WTC11 (cell line): ENCODE data around the gene C19orf25. TPM values are rescaled to one million over a fixed set of nuclear protein-coding genes. Genes with fewer than 3 reads are reported as not detected.

ENCODE experiments used
- ATAC-seq: fragments of 200-7000 bp; cut with Tn5 transposase; 2 replicates; pipeline ENCODE4 v1.10.0; 2021; ENCODE audit warnings: mild to moderate bottlenecking, moderate library complexity
- CTCF ChIA-PET: fragments of 300-600 bp; sonication (Branson Sonifier 250); formaldehyde crosslinking; loops from one replicate; lab custom pipeline; 2021; ENCODE audit warnings: antibody characterized with exemption; lab: Charles Lee
- POLR2A ChIA-PET: fragments of 350-600 bp; sonication (Branson Sonifier 250); formaldehyde crosslinking; loops from one replicate; lab custom pipeline; 2021; ENCODE audit warnings: antibody characterized with exemption; lab: Charles Lee
- DNase-seq: peaks from one replicate; pipeline ENCODE4 v3.0.0; 2021; ENCODE audit warnings: low spot score
- H3K27ac Mint-ChIP-seq: 2 replicates; pipeline ENCODE4 v1.8.0; 2021; ENCODE audit warnings: mixed read lengths
- H3K27me3 Mint-ChIP-seq: 2 replicates; pipeline ENCODE4 v1.8.0; 2021; ENCODE audit warnings: low read depth, mild to moderate bottlenecking, moderate library complexity, mixed read lengths
- H3K36me3 Mint-ChIP-seq: 2 replicates; pipeline ENCODE4 v1.8.0; 2021; ENCODE audit warnings: mixed read lengths
- H3K4me1 Mint-ChIP-seq: 2 replicates; pipeline ENCODE4 v1.8.0; 2022; ENCODE audit warnings: mixed read lengths
- H3K4me3 Mint-ChIP-seq: 2 replicates; pipeline ENCODE4 v1.8.0; 2021; ENCODE audit warnings: mild to moderate bottlenecking, moderate library complexity, mixed read lengths
- H3K9me3 Mint-ChIP-seq: 2 replicates; pipeline ENCODE4 v1.8.0; 2021; ENCODE audit warnings: mixed read lengths
- CBFB ChIP-seq: sonication (generic); formaldehyde crosslinking; IDR thresholded peaks from 2 replicates; pipeline ENCODE4 v1.8.1; 2022; ENCODE audit warnings: mild to moderate bottlenecking, low read depth, missing genetic modification reagents
- ELF4 ChIP-seq: sonication (generic); formaldehyde crosslinking; IDR thresholded peaks from 2 replicates; pipeline ENCODE4 v1.8.1; 2022; ENCODE audit warnings: low read depth, mild to moderate bottlenecking, moderate library complexity, missing genetic modification reagents
- ETV6 ChIP-seq: sonication (generic); formaldehyde crosslinking; IDR thresholded peaks from 2 replicates; pipeline ENCODE4 v1.8.1; 2022; ENCODE audit warnings: mild to moderate bottlenecking, missing genetic modification reagents
- FOXJ3 ChIP-seq: sonication (generic); formaldehyde crosslinking; IDR thresholded peaks from 2 replicates; pipeline ENCODE4 v1.9.0; 2021; ENCODE audit warnings: missing genetic modification reagents, mild to moderate bottlenecking, borderline replicate concordance
- FOXP1 ChIP-seq: sonication (generic); formaldehyde crosslinking; IDR thresholded peaks from 2 replicates; pipeline ENCODE4 v1.8.0; 2022; ENCODE audit warnings: missing genetic modification reagents, mild to moderate bottlenecking, moderate library complexity, borderline replicate concordance
- GABPB1 ChIP-seq: sonication (generic); formaldehyde crosslinking; IDR thresholded peaks from 2 replicates; pipeline ENCODE4 v1.8.1; 2023; ENCODE audit warnings: mild to moderate bottlenecking, missing genetic modification reagents
- HMGA2 ChIP-seq: fragments of 250-450 bp; sonication (Bioruptor Pico); IDR thresholded peaks from 2 replicates; pipeline ENCODE4 v1.4.0; 2021; ENCODE audit warnings: mild to moderate bottlenecking, moderate library complexity
- IRF1 ChIP-seq: sonication (generic); formaldehyde crosslinking; IDR thresholded peaks from 2 replicates; pipeline ENCODE4 v1.8.0; 2023; ENCODE audit warnings: missing genetic modification reagents
- KAT7 ChIP-seq: sonication (generic); formaldehyde crosslinking; IDR thresholded peaks from 2 replicates; pipeline ENCODE4 v1.8.1; 2023; ENCODE audit warnings: missing genetic modification reagents, mild to moderate bottlenecking, borderline replicate concordance
- NR2C2 ChIP-seq: sonication (generic); formaldehyde crosslinking; IDR thresholded peaks from 2 replicates; pipeline ENCODE4 v1.8.0; 2022; ENCODE audit warnings: mild to moderate bottlenecking, missing genetic modification reagents
- PRRX2 ChIP-seq: fragments of 250-450 bp; sonication (Bioruptor Pico); IDR thresholded peaks from 2 replicates; pipeline ENCODE4 v1.8.0; 2021; ENCODE audit warnings: mild to moderate bottlenecking
- RELA ChIP-seq: sonication (generic); formaldehyde crosslinking; IDR thresholded peaks from 2 replicates; pipeline ENCODE4 v1.8.1; 2022; ENCODE audit warnings: missing genetic modification reagents, mild to moderate bottlenecking, borderline replicate concordance
- RORB ChIP-seq: fragments of 250-450 bp; sonication (Bioruptor Pico); IDR thresholded peaks from 2 replicates; pipeline ENCODE4 v1.9.0; 2021; ENCODE audit warnings: mild to moderate bottlenecking
- SMAD3 ChIP-seq: sonication (generic); formaldehyde crosslinking; IDR thresholded peaks from 2 replicates; pipeline ENCODE4 v1.8.0; 2022; ENCODE audit warnings: missing genetic modification reagents, mild to moderate bottlenecking, borderline replicate concordance
- TCF7 ChIP-seq: sonication (generic); formaldehyde crosslinking; IDR thresholded peaks from 2 replicates; pipeline ENCODE4 v1.8.0; 2022; ENCODE audit warnings: mild to moderate bottlenecking, low read depth, missing genetic modification reagents, moderate library complexity
- TP53 ChIP-seq: sonication (generic); formaldehyde crosslinking; IDR thresholded peaks from 2 replicates; pipeline ENCODE4 v1.8.1; 2023; ENCODE audit warnings: mild to moderate bottlenecking, missing genetic modification reagents
- ZNF138 ChIP-seq: sonication (generic); formaldehyde crosslinking; conservative IDR thresholded peaks from 2 replicates; pipeline ENCODE4 v1.8.1; 2022; ENCODE audit warnings: mild to moderate bottlenecking, moderate library complexity, missing genetic modification reagents
- total RNA-seq: library from RNA; stranded (reverse); gene quantifications from 3 replicates; pipeline ENCODE4 v1.2.3, GENCODE V29; 2021
- TF ChIP-seq, protein P1 (sequence below): fragments of 250-450 bp; sonication (Bioruptor Pico); IDR thresholded peaks from 2 replicates; pipeline ENCODE4 v1.9.0; 2021; ENCODE audit warnings: mild to moderate bottlenecking, borderline replicate concordance
- TF ChIP-seq, protein P2 (sequence below): fragments of 250-450 bp; sonication (Bioruptor Pico); IDR thresholded peaks from 2 replicates; pipeline ENCODE4 v1.8.0; 2021; ENCODE audit warnings: mild to moderate bottlenecking
- TF ChIP-seq, protein P3 (sequence below): fragments of 200-600 bp; IDR thresholded peaks from 2 replicates; pipeline ENCODE4 v1.8.0; 2022; ENCODE audit warnings: antibody characterized with exemption
- TF ChIP-seq, protein P4 (sequence below): sonication (generic); formaldehyde crosslinking; IDR thresholded peaks from 2 replicates; pipeline ENCODE4 v1.8.0; 2022; ENCODE audit warnings: mild to moderate bottlenecking, missing genetic modification reagents
- TF ChIP-seq, protein P5 (sequence below): sonication (generic); formaldehyde crosslinking; IDR thresholded peaks from 2 replicates; pipeline ENCODE4 v1.8.0; 2023; ENCODE audit warnings: mild to moderate bottlenecking, missing genetic modification reagents

The C19orf25 gene
- total RNA-seq, 1 experiment from 2014 or later, result 65.7 TPM

GRCh38 chr19:1507192-1507660, 28.2 kb upstream of the C19orf25 start:
- no peak overlapping the region for H3K27ac Mint-ChIP-seq
- CTCF ChIA-PET, result interaction anchor here (0.6 kb wide), 1 partner anchor 206 kb away, joined by 3 read pairs; no protein-coding TSS in a partner anchor
- peaks cover 64% of the 10 kb centered on the region for H3K27me3 Mint-ChIP-seq
- no peaks in the 10 kb centered on the region; the same call in 1 of the 2 replicates for H3K4me1 Mint-ChIP-seq
- DNase-seq (no peak), ATAC-seq (no peak)
- TF ChIP-seq ELF4 (CRISPR knock-in tag), result no peak
- no peak for TF ChIP-seq CBFB (CRISPR knock-in tag)
- TF ChIP-seq TP53 (CRISPR knock-in tag), result no peak
- no peak for TF ChIP-seq IRF1 (CRISPR knock-in tag)
- TF ChIP-seq, protein P1, sequence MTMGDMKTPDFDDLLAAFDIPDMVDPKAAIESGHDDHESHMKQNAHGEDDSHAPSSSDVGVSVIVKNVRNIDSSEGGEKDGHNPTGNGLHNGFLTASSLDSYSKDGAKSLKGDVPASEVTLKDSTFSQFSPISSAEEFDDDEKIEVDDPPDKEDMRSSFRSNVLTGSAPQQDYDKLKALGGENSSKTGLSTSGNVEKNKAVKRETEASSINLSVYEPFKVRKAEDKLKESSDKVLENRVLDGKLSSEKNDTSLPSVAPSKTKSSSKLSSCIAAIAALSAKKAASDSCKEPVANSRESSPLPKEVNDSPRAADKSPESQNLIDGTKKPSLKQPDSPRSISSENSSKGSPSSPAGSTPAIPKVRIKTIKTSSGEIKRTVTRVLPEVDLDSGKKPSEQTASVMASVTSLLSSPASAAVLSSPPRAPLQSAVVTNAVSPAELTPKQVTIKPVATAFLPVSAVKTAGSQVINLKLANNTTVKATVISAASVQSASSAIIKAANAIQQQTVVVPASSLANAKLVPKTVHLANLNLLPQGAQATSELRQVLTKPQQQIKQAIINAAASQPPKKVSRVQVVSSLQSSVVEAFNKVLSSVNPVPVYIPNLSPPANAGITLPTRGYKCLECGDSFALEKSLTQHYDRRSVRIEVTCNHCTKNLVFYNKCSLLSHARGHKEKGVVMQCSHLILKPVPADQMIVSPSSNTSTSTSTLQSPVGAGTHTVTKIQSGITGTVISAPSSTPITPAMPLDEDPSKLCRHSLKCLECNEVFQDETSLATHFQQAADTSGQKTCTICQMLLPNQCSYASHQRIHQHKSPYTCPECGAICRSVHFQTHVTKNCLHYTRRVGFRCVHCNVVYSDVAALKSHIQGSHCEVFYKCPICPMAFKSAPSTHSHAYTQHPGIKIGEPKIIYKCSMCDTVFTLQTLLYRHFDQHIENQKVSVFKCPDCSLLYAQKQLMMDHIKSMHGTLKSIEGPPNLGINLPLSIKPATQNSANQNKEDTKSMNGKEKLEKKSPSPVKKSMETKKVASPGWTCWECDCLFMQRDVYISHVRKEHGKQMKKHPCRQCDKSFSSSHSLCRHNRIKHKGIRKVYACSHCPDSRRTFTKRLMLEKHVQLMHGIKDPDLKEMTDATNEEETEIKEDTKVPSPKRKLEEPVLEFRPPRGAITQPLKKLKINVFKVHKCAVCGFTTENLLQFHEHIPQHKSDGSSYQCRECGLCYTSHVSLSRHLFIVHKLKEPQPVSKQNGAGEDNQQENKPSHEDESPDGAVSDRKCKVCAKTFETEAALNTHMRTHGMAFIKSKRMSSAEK (CRISPR knock-in tag), result no peak
- TF ChIP-seq FOXJ3 (CRISPR knock-in tag), result no peak
- TF ChIP-seq RELA (CRISPR knock-in tag), result no peak
- TF ChIP-seq TCF7, result no peak
- TF ChIP-seq, protein P2, sequence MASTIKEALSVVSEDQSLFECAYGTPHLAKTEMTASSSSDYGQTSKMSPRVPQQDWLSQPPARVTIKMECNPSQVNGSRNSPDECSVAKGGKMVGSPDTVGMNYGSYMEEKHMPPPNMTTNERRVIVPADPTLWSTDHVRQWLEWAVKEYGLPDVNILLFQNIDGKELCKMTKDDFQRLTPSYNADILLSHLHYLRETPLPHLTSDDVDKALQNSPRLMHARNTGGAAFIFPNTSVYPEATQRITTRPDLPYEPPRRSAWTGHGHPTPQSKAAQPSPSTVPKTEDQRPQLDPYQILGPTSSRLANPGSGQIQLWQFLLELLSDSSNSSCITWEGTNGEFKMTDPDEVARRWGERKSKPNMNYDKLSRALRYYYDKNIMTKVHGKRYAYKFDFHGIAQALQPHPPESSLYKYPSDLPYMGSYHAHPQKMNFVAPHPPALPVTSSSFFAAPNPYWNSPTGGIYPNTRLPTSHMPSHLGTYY, result no peak
- no peak for TF ChIP-seq ETV6 (CRISPR knock-in tag)
- TF ChIP-seq HMGA2 (CRISPR knock-in tag), result no peak
- TF ChIP-seq NR2C2 (CRISPR knock-in tag), result no peak
- TF ChIP-seq, all 79 proteins: peak for 0
- Mint-ChIP-seq H3K9me3 (no peaks in the 10 kb centered on the region), H3K36me3 (no peaks in the 10 kb centered on the region), H3K4me3 (peak overlapping the region; percentile 94)
- POLR2A ChIA-PET, result no interaction called here

DNA sequence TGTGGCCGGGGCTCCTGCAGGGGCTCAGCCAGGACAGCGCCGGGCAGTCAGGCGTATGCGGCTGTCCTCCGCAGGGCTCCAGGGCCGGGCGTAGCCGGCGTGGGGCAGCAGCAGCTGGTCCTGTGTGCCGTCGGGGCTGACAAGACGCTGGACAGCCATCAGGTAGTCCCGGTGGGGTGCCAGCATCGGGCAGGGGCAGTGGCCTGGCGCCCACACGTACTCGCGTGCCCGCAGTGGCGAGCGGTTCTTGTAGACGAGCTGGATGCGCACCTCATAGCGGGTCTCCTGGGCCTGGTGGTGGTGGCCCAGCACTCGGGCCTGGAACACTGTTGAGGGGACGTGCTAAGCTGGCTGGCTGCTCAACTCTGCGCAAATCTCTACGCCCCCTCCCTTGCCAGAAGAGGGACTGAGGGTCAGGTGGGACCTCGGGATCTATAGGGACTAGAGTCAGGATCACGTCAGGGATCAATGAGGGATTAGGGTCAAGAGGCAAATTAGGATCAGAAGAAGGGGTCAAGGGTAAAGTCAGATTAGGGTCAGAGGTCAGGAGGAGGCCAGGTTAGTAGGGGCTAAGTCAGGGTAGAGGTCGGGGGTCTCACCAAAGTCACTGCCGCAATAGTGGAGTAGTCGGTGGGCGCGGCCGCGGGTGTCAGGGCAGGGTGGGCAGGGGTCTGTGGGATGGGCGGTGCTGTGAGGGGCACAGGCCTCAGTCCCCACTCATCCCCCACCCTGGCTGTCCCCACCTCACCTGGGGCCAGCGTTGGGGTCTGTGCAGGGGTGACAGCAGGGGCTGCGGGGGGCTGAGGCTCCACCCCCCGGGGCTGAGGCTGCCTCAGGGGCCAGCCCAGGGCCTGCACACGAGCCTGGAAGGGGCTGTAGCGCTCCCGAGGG, 27.2 kb upstream of the C19orf25 start:
- H3K27me3 Mint-ChIP-seq, result peaks cover 61% of the 10 kb centered on the region
- TF ChIP-seq GABPB1 (CRISPR knock-in tag) (no peak), ETV6 (CRISPR knock-in tag) (no peak), KAT7 (CRISPR knock-in tag) (no peak), IRF1 (CRISPR knock-in tag) (no peak), ZNF138 (no peak), SMAD3 (no peak), TP53 (CRISPR knock-in tag) (no peak), NR2C2 (CRISPR knock-in tag) (no peak), FOXP1 (no peak), RORB (CRISPR knock-in tag) (no peak), PRRX2 (no peak)
- TF ChIP-seq, protein P3, sequence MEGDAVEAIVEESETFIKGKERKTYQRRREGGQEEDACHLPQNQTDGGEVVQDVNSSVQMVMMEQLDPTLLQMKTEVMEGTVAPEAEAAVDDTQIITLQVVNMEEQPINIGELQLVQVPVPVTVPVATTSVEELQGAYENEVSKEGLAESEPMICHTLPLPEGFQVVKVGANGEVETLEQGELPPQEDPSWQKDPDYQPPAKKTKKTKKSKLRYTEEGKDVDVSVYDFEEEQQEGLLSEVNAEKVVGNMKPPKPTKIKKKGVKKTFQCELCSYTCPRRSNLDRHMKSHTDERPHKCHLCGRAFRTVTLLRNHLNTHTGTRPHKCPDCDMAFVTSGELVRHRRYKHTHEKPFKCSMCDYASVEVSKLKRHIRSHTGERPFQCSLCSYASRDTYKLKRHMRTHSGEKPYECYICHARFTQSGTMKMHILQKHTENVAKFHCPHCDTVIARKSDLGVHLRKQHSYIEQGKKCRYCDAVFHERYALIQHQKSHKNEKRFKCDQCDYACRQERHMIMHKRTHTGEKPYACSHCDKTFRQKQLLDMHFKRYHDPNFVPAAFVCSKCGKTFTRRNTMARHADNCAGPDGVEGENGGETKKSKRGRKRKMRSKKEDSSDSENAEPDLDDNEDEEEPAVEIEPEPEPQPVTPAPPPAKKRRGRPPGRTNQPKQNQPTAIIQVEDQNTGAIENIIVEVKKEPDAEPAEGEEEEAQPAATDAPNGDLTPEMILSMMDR, result no peak
- TF ChIP-seq, protein P4, sequence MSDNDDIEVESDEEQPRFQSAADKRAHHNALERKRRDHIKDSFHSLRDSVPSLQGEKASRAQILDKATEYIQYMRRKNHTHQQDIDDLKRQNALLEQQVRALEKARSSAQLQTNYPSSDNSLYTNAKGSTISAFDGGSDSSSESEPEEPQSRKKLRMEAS (CRISPR knock-in tag), result no peak
- TF ChIP-seq, protein P5, sequence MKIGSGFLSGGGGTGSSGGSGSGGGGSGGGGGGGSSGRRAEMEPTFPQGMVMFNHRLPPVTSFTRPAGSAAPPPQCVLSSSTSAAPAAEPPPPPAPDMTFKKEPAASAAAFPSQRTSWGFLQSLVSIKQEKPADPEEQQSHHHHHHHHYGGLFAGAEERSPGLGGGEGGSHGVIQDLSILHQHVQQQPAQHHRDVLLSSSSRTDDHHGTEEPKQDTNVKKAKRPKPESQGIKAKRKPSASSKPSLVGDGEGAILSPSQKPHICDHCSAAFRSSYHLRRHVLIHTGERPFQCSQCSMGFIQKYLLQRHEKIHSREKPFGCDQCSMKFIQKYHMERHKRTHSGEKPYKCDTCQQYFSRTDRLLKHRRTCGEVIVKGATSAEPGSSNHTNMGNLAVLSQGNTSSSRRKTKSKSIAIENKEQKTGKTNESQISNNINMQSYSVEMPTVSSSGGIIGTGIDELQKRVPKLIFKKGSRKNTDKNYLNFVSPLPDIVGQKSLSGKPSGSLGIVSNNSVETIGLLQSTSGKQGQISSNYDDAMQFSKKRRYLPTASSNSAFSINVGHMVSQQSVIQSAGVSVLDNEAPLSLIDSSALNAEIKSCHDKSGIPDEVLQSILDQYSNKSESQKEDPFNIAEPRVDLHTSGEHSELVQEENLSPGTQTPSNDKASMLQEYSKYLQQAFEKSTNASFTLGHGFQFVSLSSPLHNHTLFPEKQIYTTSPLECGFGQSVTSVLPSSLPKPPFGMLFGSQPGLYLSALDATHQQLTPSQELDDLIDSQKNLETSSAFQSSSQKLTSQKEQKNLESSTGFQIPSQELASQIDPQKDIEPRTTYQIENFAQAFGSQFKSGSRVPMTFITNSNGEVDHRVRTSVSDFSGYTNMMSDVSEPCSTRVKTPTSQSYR (CRISPR knock-in tag), result no peak

More for the DNA sequence above, 27.2 kb upstream of the C19orf25 start:
- Mint-ChIP-seq H3K4me1 (no peaks in the 10 kb centered on the region; the same call in 1 of the 2 replicates), H3K9me3 (no peaks in the 10 kb centered on the region), H3K36me3 (no peaks in the 10 kb centered on the region), H3K4me3 (no peak overlapping the region), H3K27ac (no peak overlapping the region)
- ChIA-PET POLR2A (no interaction called here), CTCF (interaction anchor here (1.9 kb wide), 1 partner anchor 40 kb away, joined by 9 read pairs; no protein-coding TSS in a partner anchor)
- DNase-seq (no peak), ATAC-seq (no peak)
